ENCODE measurements around the gene DSCAML1. TPM values are rescaled to one million over a fixed set of nuclear protein-coding genes. Genes with fewer than 3 reads are reported as not detected.

Gene DSCAML1
- total and polyA plus RNA-seq, 10 of the 15 experiments (the other 5 are each of a cell fraction or from before 2014, with no cell fraction given), result 0.03 to 0.18 (median 0.06) TPM; not detected in 1

DNA sequence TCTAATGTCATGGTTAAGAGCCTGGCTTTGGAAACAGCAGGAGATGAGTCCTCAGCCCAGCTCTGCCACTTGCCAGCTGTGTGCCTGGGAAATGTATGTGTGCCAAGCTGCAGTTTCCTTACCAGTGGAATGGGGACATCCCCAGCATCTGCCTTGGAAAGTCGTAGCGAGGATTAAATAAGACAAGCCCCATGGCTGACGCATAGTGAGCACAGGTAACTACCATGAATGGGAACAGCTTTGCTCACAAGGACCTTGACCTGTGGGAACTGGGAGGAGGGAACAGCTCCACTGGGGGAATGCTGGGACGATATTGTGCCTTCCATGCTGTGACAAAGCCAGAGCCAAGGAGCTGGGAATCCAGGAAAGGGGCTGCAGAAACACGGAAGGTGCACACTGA lies 2.6 kb upstream of the DSCAML1 start (continued):
- TF ChIP-seq MYC (IDR thresholded peaks at IDR 0.05; ENCODE audit: insufficient read depth, insufficient read length, insufficient replicate concordance, low read length, severe bottlenecking) (no peak), HDAC2 (IDR thresholded peaks at IDR 0.05) (no peak), BHLHE40 (IDR thresholded peaks at IDR 0.05; ENCODE audit: borderline replicate concordance in 1 of 2, low read depth in 2 of 2, low read length in 1 of 2) (no peak), RBBP5 (conservative IDR thresholded peaks at IDR 0.05) (no peak), NR2F1 (conservative IDR thresholded peaks at IDR 0.05) (no peak), TCF3 (IDR thresholded peaks at IDR 0.05; ENCODE audit: borderline replicate concordance, insufficient read depth, low read depth, low read length) (no peak), GABPA (IDR thresholded peaks at IDR 0.05; ENCODE audit: low read depth) (no peak)
- TF ChIP-seq, protein P1, sequence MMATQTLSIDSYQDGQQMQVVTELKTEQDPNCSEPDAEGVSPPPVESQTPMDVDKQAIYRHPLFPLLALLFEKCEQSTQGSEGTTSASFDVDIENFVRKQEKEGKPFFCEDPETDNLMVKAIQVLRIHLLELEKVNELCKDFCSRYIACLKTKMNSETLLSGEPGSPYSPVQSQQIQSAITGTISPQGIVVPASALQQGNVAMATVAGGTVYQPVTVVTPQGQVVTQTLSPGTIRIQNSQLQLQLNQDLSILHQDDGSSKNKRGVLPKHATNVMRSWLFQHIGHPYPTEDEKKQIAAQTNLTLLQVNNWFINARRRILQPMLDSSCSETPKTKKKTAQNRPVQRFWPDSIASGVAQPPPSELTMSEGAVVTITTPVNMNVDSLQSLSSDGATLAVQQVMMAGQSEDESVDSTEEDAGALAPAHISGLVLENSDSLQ (IDR thresholded peaks at IDR 0.05), result no peak

DNA sequence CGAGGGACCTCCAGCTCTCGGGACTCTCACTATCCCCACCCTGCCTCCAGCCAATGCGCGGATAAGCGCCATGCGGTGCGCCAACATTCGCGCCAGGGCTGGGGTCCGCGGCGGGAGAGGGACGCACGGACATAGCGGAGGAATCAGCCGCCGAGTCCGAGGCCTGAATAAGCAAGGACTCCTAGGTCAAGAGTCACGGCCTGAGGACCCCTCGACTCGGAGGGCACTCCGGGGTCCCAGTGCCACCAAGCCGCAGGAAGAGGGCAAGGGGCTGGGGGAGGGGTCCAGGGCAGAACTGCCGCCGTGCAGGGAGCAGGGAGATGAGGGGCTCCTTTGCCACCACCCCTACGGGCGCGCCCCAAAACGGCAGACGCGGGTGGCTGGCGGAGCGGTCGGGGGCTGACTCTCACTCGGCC lies 552 bp downstream of the DSCAML1 start:
- in situ Hi-C loops (cut with MboI), result no loop called here
- Histone ChIP-seq H4K20me1 (ENCODE audit: control insufficient read depth, insufficient read depth) (no peaks in the 10 kb centered on the region), H3K36me3 (ENCODE audit: control insufficient read depth in 2 of 2, insufficient read depth in 2 of 2, low read length in 1 of 2) (no peaks in the 10 kb centered on the region), H3K27ac (ENCODE audit: control insufficient read depth, insufficient read depth) (no peak overlapping the region), H3K4me2 (ENCODE audit: control insufficient read depth, insufficient read depth) (no peak overlapping the region), H3K9ac (ENCODE audit: control insufficient read depth, insufficient read depth, low read length) (no peak overlapping the region), H2AFZ (ENCODE audit: control insufficient read depth, low read depth, low read length) (no peak overlapping the region), H3K9me3 (replicated peaks; ENCODE audit: control insufficient read depth, insufficient read depth, low read length) (no peaks in the 10 kb centered on the region), H3K79me2 (ENCODE audit: control insufficient read depth, insufficient read depth, low read length) (no peaks in the 10 kb centered on the region), H3K4me3 (no peak overlapping the region), H3K27me3 (replicated peaks in 1 of 2; ENCODE audit: control insufficient read depth in 2 of 2, insufficient read depth in 2 of 2, low read length in 1 of 2) (peaks cover 4 to 8% of the 10 kb centered on the region in 2 experiments; a peak in 3 of 4 replicates), H3K4me1 (ENCODE audit: control insufficient read depth, insufficient read depth, low read length) (no peaks in the 10 kb centered on the region)
- SMC1A ChIA-PET (ENCODE audit: uncharacterized antibody, unreplicated experiment), result no interaction called here
- ATAC-seq (no peak), FAIRE-seq (no peak), DNase-seq (ENCODE audit: low read depth, low spot score) (no peak)
- POLR2A ChIA-PET, result no interaction called here
- WGBS (ENCODE audit: insufficient coverage, insufficient replicate concordance, low lambda C conversion rate, missing lambda C conversion rate), result 48% methylated on average over 27 of the region's 35 CpGs
- TF ChIP-seq HDAC2 (IDR thresholded peaks at IDR 0.05) (no peak), GABPA (IDR thresholded peaks at IDR 0.05; ENCODE audit: low read depth) (no peak), BMI1 (IDR thresholded peaks at IDR 0.05; ENCODE audit: borderline replicate concordance) (no peak), LARP7 (IDR thresholded peaks at IDR 0.05) (no peak), CHD2 (IDR thresholded peaks at IDR 0.05; ENCODE audit: borderline replicate concordance, low read depth, low read length) (no peak), MEF2B (IDR thresholded peaks at IDR 0.05; ENCODE audit: partially characterized antibody, poor library complexity, severe bottlenecking) (no peak), PAX8 (IDR thresholded peaks at IDR 0.05) (no peak)
- RAD21 ChIA-PET (ENCODE audit: unreplicated experiment), result no interaction called here
- no TSS peak for BruUV-seq (replicated peaks)
- intact Hi-C loops (cut with micrococcal nuclease; ENCODE audit: unreplicated experiment), result no loop called here
- CTCF ChIA-PET, result no interaction called here

Data from GM12878 (cell line).